KMS-11 (cell line): Measurements from ENCODE around the gene GCM1.
A peak's percentile ranks its signal among the peaks of the same experiment; 100 is the strongest.

Experiments
- H2AFZ ChIP-seq: fragments of 200-600 bp; sonication (generic); 2 replicates; pipeline ENCODE4 v1.6.1; 2016; ENCODE audit warnings: antibody characterized with exemption, mixed run types, low read depth
- H3K27ac ChIP-seq: fragments of 200-600 bp; sonication (generic); 2 replicates; pipeline ENCODE4 v1.6.1; 2016; ENCODE audit warnings: mild to moderate bottlenecking, mixed run types
- H3K27me3 ChIP-seq: fragments of 200-600 bp; sonication (generic); 2 replicates; pipeline ENCODE4 v1.6.1; 2017; ENCODE audit warnings: mild to moderate bottlenecking, low read depth, mixed run types, moderate library complexity; ENCODE audit not compliant: insufficient read depth
- H3K36me3 ChIP-seq: fragments of 200-600 bp; sonication (generic); 2 replicates; pipeline ENCODE4 v1.6.1; 2017; ENCODE audit warnings: mild to moderate bottlenecking, mixed run types; ENCODE audit not compliant: insufficient read depth
- H3K4me1 ChIP-seq: fragments of 200-600 bp; sonication (generic); 2 replicates; pipeline ENCODE4 v1.6.1; 2016; ENCODE audit warnings: mild to moderate bottlenecking, low read depth, mixed run types; ENCODE audit not compliant: poor library complexity, severe bottlenecking
- H3K4me2 ChIP-seq: fragments of 200-600 bp; sonication (generic); 2 replicates; pipeline ENCODE4 v1.7.0; 2016; ENCODE audit warnings: mild to moderate bottlenecking, mixed run types
- H3K4me3 ChIP-seq: fragments of 200-600 bp; sonication (generic); IDR thresholded peaks from 2 replicates; pipeline ENCODE4 v1.6.1; 2017; ENCODE audit warnings: low read depth, low read length, mixed read lengths; ENCODE audit not compliant: insufficient read depth
- H3K79me2 ChIP-seq: fragments of 200-600 bp; sonication (generic); 2 replicates; pipeline ENCODE4 v1.6.1; 2016; ENCODE audit warnings: low read depth, mixed run types; ENCODE audit not compliant: insufficient read depth
- H3K9ac ChIP-seq: fragments of 200-600 bp; sonication (generic); 2 replicates; pipeline ENCODE4 v1.6.1; 2016; ENCODE audit warnings: mild to moderate bottlenecking, mixed run types
- H4K20me1 ChIP-seq: fragments of 200-600 bp; sonication (generic); 2 replicates; pipeline ENCODE4 v1.6.1; 2016; ENCODE audit warnings: mild to moderate bottlenecking, mixed run types; ENCODE audit not compliant: insufficient read depth
- TF ChIP-seq, protein P1 (sequence below): fragments of 200-600 bp; sonication (generic); conservative IDR thresholded peaks from 2 replicates; pipeline ENCODE4 v1.6.1; 2017; ENCODE audit warnings: low read depth, mild to moderate bottlenecking, antibody characterized with exemption, low read length, moderate library complexity, mixed read lengths

The GCM1 gene

DNA sequence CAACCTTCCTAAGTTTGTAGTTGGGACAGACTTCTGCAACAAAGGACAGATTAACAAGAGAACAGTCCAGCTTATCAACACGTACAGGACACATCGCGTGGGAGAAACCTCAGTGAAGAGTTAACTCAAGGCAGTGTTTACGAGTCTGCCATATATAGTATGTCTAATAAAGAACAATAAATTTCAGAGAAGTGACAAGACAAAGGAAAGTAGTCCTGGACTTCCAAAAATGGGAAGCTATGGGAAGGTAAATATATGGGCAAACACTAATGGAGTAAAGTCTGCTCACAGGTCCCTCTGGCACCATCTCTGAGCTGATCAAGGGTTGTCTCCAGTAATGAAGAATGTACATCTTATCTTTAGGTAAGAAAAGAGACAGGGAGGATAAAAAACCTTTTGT is 34.9 kb downstream of the GCM1 start:
- no peaks in the 10 kb centered on the region for H3K27me3 ChIP-seq
- H2AFZ ChIP-seq: no peak overlapping the region
- no peak overlapping the region for H3K4me2 ChIP-seq
- no peak overlapping the region for H3K4me3 ChIP-seq
- no peaks in the 10 kb centered on the region for H3K79me2 ChIP-seq
- H4K20me1 ChIP-seq: no peaks in the 10 kb centered on the region
- peaks cover 44% of the 10 kb centered on the region for H3K4me1 ChIP-seq
- H3K9ac ChIP-seq: no peak overlapping the region
- H3K36me3 ChIP-seq: no peaks in the 10 kb centered on the region
- TF ChIP-seq, protein P1, sequence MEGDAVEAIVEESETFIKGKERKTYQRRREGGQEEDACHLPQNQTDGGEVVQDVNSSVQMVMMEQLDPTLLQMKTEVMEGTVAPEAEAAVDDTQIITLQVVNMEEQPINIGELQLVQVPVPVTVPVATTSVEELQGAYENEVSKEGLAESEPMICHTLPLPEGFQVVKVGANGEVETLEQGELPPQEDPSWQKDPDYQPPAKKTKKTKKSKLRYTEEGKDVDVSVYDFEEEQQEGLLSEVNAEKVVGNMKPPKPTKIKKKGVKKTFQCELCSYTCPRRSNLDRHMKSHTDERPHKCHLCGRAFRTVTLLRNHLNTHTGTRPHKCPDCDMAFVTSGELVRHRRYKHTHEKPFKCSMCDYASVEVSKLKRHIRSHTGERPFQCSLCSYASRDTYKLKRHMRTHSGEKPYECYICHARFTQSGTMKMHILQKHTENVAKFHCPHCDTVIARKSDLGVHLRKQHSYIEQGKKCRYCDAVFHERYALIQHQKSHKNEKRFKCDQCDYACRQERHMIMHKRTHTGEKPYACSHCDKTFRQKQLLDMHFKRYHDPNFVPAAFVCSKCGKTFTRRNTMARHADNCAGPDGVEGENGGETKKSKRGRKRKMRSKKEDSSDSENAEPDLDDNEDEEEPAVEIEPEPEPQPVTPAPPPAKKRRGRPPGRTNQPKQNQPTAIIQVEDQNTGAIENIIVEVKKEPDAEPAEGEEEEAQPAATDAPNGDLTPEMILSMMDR: no peak
- no peak overlapping the region for H3K27ac ChIP-seq

DNA sequence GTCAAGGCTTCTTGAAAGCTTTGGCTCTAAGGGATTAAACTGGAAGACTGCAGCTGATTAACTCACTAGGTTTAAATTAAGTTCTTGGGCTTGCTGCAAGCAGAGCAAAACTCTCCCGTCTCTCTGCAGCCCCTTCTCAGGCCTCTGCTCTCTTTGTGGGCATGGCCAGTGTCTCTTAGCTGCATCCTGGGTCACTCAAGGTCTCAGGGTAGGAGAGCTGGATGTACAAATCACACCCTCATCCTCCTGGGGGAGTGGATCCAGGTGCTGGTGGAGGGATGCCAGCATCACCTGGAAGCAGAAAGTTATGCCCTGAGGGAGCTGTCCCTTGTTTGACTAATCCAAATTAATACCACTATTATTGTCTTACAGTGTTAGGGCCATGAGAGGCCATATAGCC is 35.8 kb downstream of the GCM1 start:
- Histone ChIP-seq H3K27ac (no peak overlapping the region), H3K9ac (no peak overlapping the region), H3K4me2 (peak overlapping the region; percentile 6; the same call in 1 of the 2 replicates), H3K27me3 (no peaks in the 10 kb centered on the region), H3K4me1 (peaks cover 52% of the 10 kb centered on the region), H3K79me2 (no peaks in the 10 kb centered on the region), H2AFZ (no peak overlapping the region), H3K4me3 (no peak overlapping the region), H4K20me1 (no peaks in the 10 kb centered on the region), H3K36me3 (no peaks in the 10 kb centered on the region)
- TF ChIP-seq, protein P1: no peak

DNA sequence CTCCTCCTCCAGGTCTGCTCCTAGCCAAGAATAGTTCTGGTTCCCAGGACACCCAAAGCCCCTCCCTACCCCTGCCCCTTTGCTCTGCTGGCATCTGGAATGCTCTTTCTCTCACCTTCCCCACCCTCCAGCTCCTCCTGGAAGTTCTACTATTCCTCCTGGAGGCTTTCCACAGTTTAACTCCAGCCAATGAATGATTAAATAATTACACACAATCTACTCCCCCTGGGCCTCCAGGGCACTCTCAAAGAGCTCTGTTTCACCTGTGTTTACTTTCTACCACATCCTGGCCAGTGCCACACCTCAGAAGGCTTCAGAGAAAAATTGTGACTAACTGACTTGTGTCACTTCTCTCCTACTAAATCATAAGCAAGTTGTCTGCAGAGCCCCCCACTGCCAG is 36.2 kb downstream of the GCM1 start:
- Histone ChIP-seq H3K9ac (no peak overlapping the region), H3K27ac (no peak overlapping the region), H2AFZ (no peak overlapping the region), H3K27me3 (no peaks in the 10 kb centered on the region), H3K4me3 (no peak overlapping the region), H3K36me3 (no peaks in the 10 kb centered on the region), H4K20me1 (no peaks in the 10 kb centered on the region), H3K4me1 (peaks cover 57% of the 10 kb centered on the region), H3K79me2 (no peaks in the 10 kb centered on the region), H3K4me2 (peak overlapping the region; percentile 6; the same call in 1 of the 2 replicates)
- TF ChIP-seq, protein P1: no peak

DNA sequence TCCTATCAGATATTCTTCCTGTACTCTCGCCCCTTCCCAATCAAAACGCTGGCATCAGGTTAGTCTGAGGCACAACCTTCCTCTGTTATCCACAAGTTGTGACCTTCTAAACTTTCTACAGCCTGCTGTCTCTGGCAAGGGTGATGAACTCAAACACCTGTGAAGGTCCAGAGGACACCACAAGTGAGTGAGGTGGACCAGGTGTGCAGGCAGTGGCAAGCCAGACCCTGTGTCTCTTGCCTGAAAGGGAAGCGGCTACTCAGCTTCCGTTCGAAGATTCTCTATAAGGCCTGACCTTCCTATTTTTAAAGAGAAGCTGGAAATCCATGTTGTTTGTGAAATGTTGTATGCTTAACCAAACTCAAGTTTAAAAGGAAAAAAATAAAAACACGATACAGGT is 36.8 kb downstream of the GCM1 start:
- H3K27ac ChIP-seq: no peak overlapping the region
- no peak overlapping the region for H2AFZ ChIP-seq
- peak overlapping the region; percentile 6; the same call in 1 of the 2 replicates for H3K4me2 ChIP-seq
- H4K20me1 ChIP-seq: no peaks in the 10 kb centered on the region
- H3K9ac ChIP-seq: no peak overlapping the region
- no peak overlapping the region for H3K4me3 ChIP-seq
- TF ChIP-seq, protein P1: no peak
- H3K27me3 ChIP-seq: no peaks in the 10 kb centered on the region
- no peaks in the 10 kb centered on the region for H3K36me3 ChIP-seq
- H3K79me2 ChIP-seq: no peaks in the 10 kb centered on the region
- H3K4me1 ChIP-seq: peaks cover 59% of the 10 kb centered on the region
